Neural cell (in vitro differentiated cells): Measurements from ENCODE around the gene MCUR1. TPM values are rescaled to one million over a fixed set of nuclear protein-coding genes. Genes with fewer than 3 reads are reported as not detected.
"Not testable (repeated sequence)": the region's sequence is repeated elsewhere in the genome, so short reads cannot be mapped to it uniquely, and the experiment has no call there.

Experiments
- H2AFZ ChIP-seq: fragments of 200-600, 300-800 bp; sonication (generic), shearing (Covaris generic); 2 replicates; pipeline ENCODE4 v1.6.0; 2014; ENCODE audit warnings: low read depth, mild to moderate bottlenecking, antibody characterized with exemption, low read length, moderate library complexity
- H3F3A ChIP-seq: fragments of 200-600 bp; shearing (Covaris generic); 2 replicates; pipeline ENCODE4 v1.6.1; 2016; ENCODE audit warnings: mild to moderate bottlenecking, moderate library complexity, mixed read lengths, antibody characterized with exemption, low read length; ENCODE audit not compliant: insufficient read depth, poor library complexity, severe bottlenecking
- H3K27ac ChIP-seq: fragments of 200-600, 300-800 bp; sonication (generic), shearing (Covaris generic); 2 replicates; pipeline ENCODE4 v1.5.1; 2014; ENCODE audit warnings: mild to moderate bottlenecking, low read length, moderate library complexity
- H3K27me3 ChIP-seq: fragments of 300-800, 200-600 bp; sonication (generic), shearing (Covaris generic); 2 replicates; pipeline ENCODE4 v1.6.0; 2014; ENCODE audit warnings: mild to moderate bottlenecking, low read depth, low read length, moderate library complexity; ENCODE audit not compliant: insufficient read depth
- H3K36me3 ChIP-seq: fragments of 300-800, 200-600 bp; sonication (generic), shearing (Covaris generic); 2 replicates; pipeline ENCODE4 v1.5.1; 2014; ENCODE audit warnings: mild to moderate bottlenecking, antibody characterized with exemption, low read length, moderate library complexity; ENCODE audit not compliant: insufficient read depth
- H3K4me2 ChIP-seq: fragments of 300-800, 200-600 bp; sonication (generic), shearing (Covaris generic); 2 replicates; pipeline ENCODE4 v1.6.0; 2014; ENCODE audit warnings: mild to moderate bottlenecking, low read length
- H3K4me3 ChIP-seq: fragments of 300-800, 200-600 bp; sonication (generic), shearing (Covaris generic); 2 replicates; pipeline ENCODE4 v1.5.1; 2014; ENCODE audit warnings: mild to moderate bottlenecking, low read length, moderate library complexity
- H3K79me2 ChIP-seq: fragments of 200-600 bp; shearing (Covaris generic); replicated peaks from 2 replicates; pipeline ENCODE4 v1.6.0; 2014; ENCODE audit warnings: mild to moderate bottlenecking, low read length, moderate library complexity; ENCODE audit not compliant: insufficient read depth
- H3K9ac ChIP-seq: fragments of 300-800, 200-600 bp; sonication (generic), shearing (Covaris generic); 2 replicates; pipeline ENCODE4 v1.6.1; 2016; ENCODE audit warnings: mild to moderate bottlenecking, low read length, mixed read lengths
- H3K9me2 ChIP-seq: fragments of 200-600 bp; shearing (Covaris generic); 2 replicates; pipeline ENCODE4 v1.6.1; 2016; ENCODE audit warnings: mild to moderate bottlenecking, low read length, mixed read lengths; ENCODE audit not compliant: insufficient read depth
- H3K9me3 ChIP-seq: fragments of 200-600, 300-800 bp; sonication (generic), shearing (Covaris generic); 2 replicates; pipeline ENCODE4 v1.6.1; 2016; ENCODE audit warnings: mild to moderate bottlenecking, mixed run types, low read length, moderate library complexity, mixed read lengths
- H4K20me1 ChIP-seq: fragments of 200-600 bp; shearing (Covaris generic); 2 replicates; pipeline ENCODE4 v1.6.1; 2016; ENCODE audit warnings: mild to moderate bottlenecking, mixed run types; ENCODE audit not compliant: insufficient read depth
- EP300 ChIP-seq: fragments of 450-650 bp; conservative IDR thresholded peaks from 2 replicates; pipeline ENCODE4 v1.6.1; 2014; ENCODE audit warnings: antibody characterized with exemption, mild to moderate bottlenecking, moderate library complexity; ENCODE audit not compliant: poor library complexity, severe bottlenecking
- EZH2 ChIP-seq: fragments of 200-600, 300-800 bp; shearing (Covaris generic), sonication (generic); IDR thresholded peaks from 2 replicates; pipeline ENCODE4 v1.6.1; 2014; ENCODE audit warnings: antibody characterized with exemption, low read length, borderline replicate concordance, mild to moderate bottlenecking; ENCODE audit not compliant: insufficient read depth, poor library complexity, severe bottlenecking
- MXI1 ChIP-seq: fragments of 450-650 bp; conservative IDR thresholded peaks from 2 replicates; pipeline ENCODE4 v1.6.1; 2014; ENCODE audit warnings: antibody characterized with exemption, mild to moderate bottlenecking; ENCODE audit not compliant: poor library complexity, severe bottlenecking
- POLR2AphosphoS5 ChIP-seq: IDR thresholded peaks from 2 replicates; pipeline ENCODE4 v1.6.1; 2012
- RAD21 ChIP-seq: fragments of 450-650 bp; conservative IDR thresholded peaks from 2 replicates; pipeline ENCODE4 v1.6.1; 2014; ENCODE audit warnings: antibody characterized with exemption, mild to moderate bottlenecking, moderate library complexity
- SMC3 ChIP-seq: fragments of 450-650 bp; conservative IDR thresholded peaks from 2 replicates; pipeline ENCODE4 v1.6.1; 2014; ENCODE audit warnings: antibody characterized with exemption, mild to moderate bottlenecking, moderate library complexity; ENCODE audit not compliant: poor library complexity
- TAF1 ChIP-seq: IDR thresholded peaks from 2 replicates; pipeline ENCODE4 v1.6.1; 2012; ENCODE audit warnings: low read depth
- polyA plus RNA-seq: library from polyadenylated mRNA; depleted of rRNA; stranded (reverse); fragments of >200 nt; gene quantifications from 2 replicates; pipeline ENCODE4 v1.2.3, GENCODE V29; 2014
- TF ChIP-seq, protein P1 (sequence below): IDR thresholded peaks from 2 replicates; pipeline ENCODE4 v1.6.1; 2012; ENCODE audit warnings: borderline replicate concordance
- TF ChIP-seq, protein P2 (sequence below): fragments of 450-650 bp; IDR thresholded peaks from 2 replicates; pipeline ENCODE4 v1.5.1; 2014; ENCODE audit warnings: antibody characterized with exemption, mild to moderate bottlenecking, moderate library complexity; ENCODE audit not compliant: poor library complexity, severe bottlenecking

Gene MCUR1
- polyA plus RNA-seq, 1 donor from 2014 or later: 10.0 TPM

DNA sequence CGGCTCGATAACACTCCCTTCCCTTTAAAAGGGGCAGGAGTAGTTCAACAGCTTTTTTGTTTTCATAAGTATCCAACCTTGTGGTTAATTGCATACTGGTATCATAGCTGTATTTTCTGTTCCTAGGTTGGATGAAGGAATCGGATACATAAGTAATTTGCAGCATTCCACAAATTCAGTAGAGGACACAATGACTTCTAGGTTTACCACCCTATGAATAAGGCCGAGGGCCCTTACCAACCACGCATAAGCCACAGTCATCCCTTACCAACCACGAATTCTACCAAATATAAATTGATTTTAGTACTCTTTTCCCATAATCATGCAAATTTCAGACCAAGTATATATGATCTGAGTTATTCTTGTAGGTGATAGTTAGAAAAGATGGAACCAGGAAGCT is 36.3 kb downstream of the MCUR1 start:
- no peaks in the 10 kb centered on the region for H3K36me3 ChIP-seq
- H2AFZ ChIP-seq: no peak overlapping the region
- no peaks in the 10 kb centered on the region for H3K27me3 ChIP-seq
- H3K9ac ChIP-seq: no peak overlapping the region
- H3F3A ChIP-seq: no peaks in the 10 kb centered on the region
- no peaks in the 10 kb centered on the region for H4K20me1 ChIP-seq
- H3K27ac ChIP-seq: no peak overlapping the region
- no peak overlapping the region for H3K4me2 ChIP-seq
- TF ChIP-seq POLR2AphosphoS5: no peak
- no peak for TF ChIP-seq TAF1
- TF ChIP-seq, protein P1, sequence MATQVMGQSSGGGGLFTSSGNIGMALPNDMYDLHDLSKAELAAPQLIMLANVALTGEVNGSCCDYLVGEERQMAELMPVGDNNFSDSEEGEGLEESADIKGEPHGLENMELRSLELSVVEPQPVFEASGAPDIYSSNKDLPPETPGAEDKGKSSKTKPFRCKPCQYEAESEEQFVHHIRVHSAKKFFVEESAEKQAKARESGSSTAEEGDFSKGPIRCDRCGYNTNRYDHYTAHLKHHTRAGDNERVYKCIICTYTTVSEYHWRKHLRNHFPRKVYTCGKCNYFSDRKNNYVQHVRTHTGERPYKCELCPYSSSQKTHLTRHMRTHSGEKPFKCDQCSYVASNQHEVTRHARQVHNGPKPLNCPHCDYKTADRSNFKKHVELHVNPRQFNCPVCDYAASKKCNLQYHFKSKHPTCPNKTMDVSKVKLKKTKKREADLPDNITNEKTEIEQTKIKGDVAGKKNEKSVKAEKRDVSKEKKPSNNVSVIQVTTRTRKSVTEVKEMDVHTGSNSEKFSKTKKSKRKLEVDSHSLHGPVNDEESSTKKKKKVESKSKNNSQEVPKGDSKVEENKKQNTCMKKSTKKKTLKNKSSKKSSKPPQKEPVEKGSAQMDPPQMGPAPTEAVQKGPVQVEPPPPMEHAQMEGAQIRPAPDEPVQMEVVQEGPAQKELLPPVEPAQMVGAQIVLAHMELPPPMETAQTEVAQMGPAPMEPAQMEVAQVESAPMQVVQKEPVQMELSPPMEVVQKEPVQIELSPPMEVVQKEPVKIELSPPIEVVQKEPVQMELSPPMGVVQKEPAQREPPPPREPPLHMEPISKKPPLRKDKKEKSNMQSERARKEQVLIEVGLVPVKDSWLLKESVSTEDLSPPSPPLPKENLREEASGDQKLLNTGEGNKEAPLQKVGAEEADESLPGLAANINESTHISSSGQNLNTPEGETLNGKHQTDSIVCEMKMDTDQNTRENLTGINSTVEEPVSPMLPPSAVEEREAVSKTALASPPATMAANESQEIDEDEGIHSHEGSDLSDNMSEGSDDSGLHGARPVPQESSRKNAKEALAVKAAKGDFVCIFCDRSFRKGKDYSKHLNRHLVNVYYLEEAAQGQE: no peak
- no peak for TF ChIP-seq EZH2
- TF ChIP-seq EP300: no peak
- no peak for TF ChIP-seq RAD21
- TF ChIP-seq, protein P2, sequence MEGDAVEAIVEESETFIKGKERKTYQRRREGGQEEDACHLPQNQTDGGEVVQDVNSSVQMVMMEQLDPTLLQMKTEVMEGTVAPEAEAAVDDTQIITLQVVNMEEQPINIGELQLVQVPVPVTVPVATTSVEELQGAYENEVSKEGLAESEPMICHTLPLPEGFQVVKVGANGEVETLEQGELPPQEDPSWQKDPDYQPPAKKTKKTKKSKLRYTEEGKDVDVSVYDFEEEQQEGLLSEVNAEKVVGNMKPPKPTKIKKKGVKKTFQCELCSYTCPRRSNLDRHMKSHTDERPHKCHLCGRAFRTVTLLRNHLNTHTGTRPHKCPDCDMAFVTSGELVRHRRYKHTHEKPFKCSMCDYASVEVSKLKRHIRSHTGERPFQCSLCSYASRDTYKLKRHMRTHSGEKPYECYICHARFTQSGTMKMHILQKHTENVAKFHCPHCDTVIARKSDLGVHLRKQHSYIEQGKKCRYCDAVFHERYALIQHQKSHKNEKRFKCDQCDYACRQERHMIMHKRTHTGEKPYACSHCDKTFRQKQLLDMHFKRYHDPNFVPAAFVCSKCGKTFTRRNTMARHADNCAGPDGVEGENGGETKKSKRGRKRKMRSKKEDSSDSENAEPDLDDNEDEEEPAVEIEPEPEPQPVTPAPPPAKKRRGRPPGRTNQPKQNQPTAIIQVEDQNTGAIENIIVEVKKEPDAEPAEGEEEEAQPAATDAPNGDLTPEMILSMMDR: no peak
- no peaks in the 10 kb centered on the region for H3K79me2 ChIP-seq
- H3K9me2 ChIP-seq: no peaks in the 10 kb centered on the region
- no peak overlapping the region for H3K4me3 ChIP-seq
- no peaks in the 10 kb centered on the region for H3K9me3 ChIP-seq

DNA sequence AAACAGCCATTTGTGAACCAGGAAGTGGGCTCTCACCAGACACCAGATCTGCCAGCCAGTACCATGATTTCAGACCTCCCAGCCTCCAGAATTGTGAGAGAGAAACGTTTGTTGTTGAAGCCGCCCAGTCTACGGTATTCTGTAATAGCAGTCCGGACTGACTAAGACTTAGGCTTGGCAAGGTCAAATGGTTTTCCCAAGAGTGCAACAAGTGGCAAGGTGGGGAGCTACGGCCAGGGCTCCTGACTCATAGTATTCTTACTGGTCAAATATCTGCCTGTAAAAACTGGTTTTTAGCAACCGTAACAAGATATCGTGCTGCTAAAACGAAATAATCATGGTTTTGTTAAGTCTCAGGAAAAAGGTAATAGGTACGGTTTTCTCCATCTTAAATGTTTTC is 37.8 kb downstream of the MCUR1 start:
- Histone ChIP-seq H3F3A (no peaks in the 10 kb centered on the region), H3K36me3 (no peaks in the 10 kb centered on the region), H3K27ac (no peak overlapping the region), H4K20me1 (no peaks in the 10 kb centered on the region), H2AFZ (no peak overlapping the region), H3K9ac (no peak overlapping the region), H3K4me2 (no peak overlapping the region), H3K27me3 (no peaks in the 10 kb centered on the region), H3K9me2 (no peaks in the 10 kb centered on the region), H3K79me2 (no peaks in the 10 kb centered on the region), H3K4me3 (no peak overlapping the region), H3K9me3 (no peaks in the 10 kb centered on the region)
- TF ChIP-seq, protein P1: no peak
- TF ChIP-seq SMC3 (no peak), TAF1 (no peak), POLR2AphosphoS5 (no peak), RAD21 (no peak), EP300 (no peak), MXI1 (no peak), EZH2 (no peak)
- TF ChIP-seq, protein P2: no peak

DNA sequence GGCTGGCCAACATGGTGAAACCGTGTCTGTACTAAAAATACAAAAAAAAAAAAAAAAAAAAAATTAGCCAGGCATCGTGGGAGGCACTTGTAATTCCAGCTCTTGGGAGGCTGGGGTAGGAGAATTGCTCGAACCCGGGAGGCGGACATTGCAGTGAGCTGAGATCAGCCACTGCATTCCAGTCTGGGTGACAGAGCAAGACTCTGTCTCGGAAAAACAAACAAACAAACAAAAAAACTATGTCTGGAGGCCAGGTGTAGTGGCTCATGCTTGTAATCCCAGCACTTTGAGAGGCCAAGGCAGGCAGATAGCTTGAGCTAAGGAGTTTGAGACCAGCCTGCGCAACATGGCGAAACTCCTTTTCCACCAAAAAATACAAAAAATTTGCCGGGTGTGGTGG is 38.9 kb downstream of the MCUR1 start:
- H3K9me3 ChIP-seq, H3K9ac ChIP-seq, H3K4me3 ChIP-seq, H3K27ac ChIP-seq, H3F3A ChIP-seq, H3K36me3 ChIP-seq, H3K79me2 ChIP-seq, H3K27me3 ChIP-seq, H4K20me1 ChIP-seq, H3K9me2 ChIP-seq, H3K4me2 ChIP-seq, H2AFZ ChIP-seq: not testable (repeated sequence)
